GM12878 (cell line): Measurements from ENCODE around the gene DPM3.

Source experiments
- CHD2 ChIP-seq: IDR thresholded peaks from 2 replicates; pipeline ENCODE4 v1.6.1; 2011; ENCODE audit warnings: low read depth, low read length, improper control_type of control experiment, borderline replicate concordance
- CTCF ChIP-seq, 3 experiments: IDR thresholded peaks in 2 of 3; conservative IDR thresholded peaks in 1 of 3; 2 replicates each; pipeline ENCODE4 v1.5.1; 2011; ENCODE audit warnings: low read depth in 3 of 3, low read length in 3 of 3, mild to moderate bottlenecking in 3 of 3, control low read depth in 2 of 3, moderate library complexity in 2 of 3, inconsistent platforms in 1 of 3, mixed read lengths in 1 of 3; ENCODE audit not compliant: control insufficient read depth in 2 of 3, insufficient read depth in 1 of 3; ENCODE audit errors: extremely low read depth in 1 of 3
- EGR1 ChIP-seq, 2 experiments: IDR thresholded peaks; 1 replicate in 1 of 2; 2 replicates in 1 of 2; pipeline ENCODE4 v1.6.1; 2011 to 2012; ENCODE audit warnings: low read depth in 2 of 2, low read length in 2 of 2, borderline replicate concordance in 1 of 2, mild to moderate bottlenecking in 1 of 2, moderate library complexity in 1 of 2
- EP300 ChIP-seq, 2 experiments: fragments of 150-350 bp in 1 of 2; IDR thresholded peaks; 2 replicates each; pipeline ENCODE4 v1.6.1; 2011 to 2012; ENCODE audit warnings: low read depth in 2 of 2, low read length in 2 of 2, borderline replicate concordance in 1 of 2, improper control_type of control experiment in 1 of 2, inconsistent platforms in 1 of 2; ENCODE audit not compliant: control insufficient read depth in 1 of 2
- MAX ChIP-seq: IDR thresholded peaks from 2 replicates; pipeline ENCODE4 v1.6.1; 2012; ENCODE audit warnings: low read depth, low read length, improper control_type of control experiment
- NFIC ChIP-seq: IDR thresholded peaks from 2 replicates; pipeline ENCODE4 v1.6.1; 2012; ENCODE audit warnings: low read depth, mild to moderate bottlenecking, inconsistent platforms, low read length, moderate library complexity
- NR2C2 ChIP-seq: IDR thresholded peaks from 2 replicates; pipeline ENCODE4 v1.6.1; 2011; ENCODE audit warnings: borderline replicate concordance, low read depth; ENCODE audit not compliant: control insufficient read depth, insufficient read length
- POLR2A ChIP-seq: IDR thresholded peaks from 2 replicates; pipeline ENCODE4 v1.6.1; 2011; ENCODE audit warnings: low read depth, mild to moderate bottlenecking, low read length
- TAF1 ChIP-seq: IDR thresholded peaks from 2 replicates; pipeline ENCODE4 v1.6.1; 2011; ENCODE audit warnings: mild to moderate bottlenecking, low read depth, low read length, borderline replicate concordance
- TCF7 ChIP-seq: IDR thresholded peaks from 2 replicates; pipeline ENCODE4 v1.6.1; 2014; ENCODE audit warnings: antibody characterized with exemption, borderline replicate concordance
- ZBTB11 ChIP-seq: fragments of 450-650 bp; formaldehyde crosslinking; IDR thresholded peaks from 2 replicates; pipeline ENCODE4 v1.5.0; 2022; ENCODE audit warnings: mild to moderate bottlenecking, missing genetic modification characterization

GRCh38 chr1:155094622-155094948, 45.7 kb downstream of the DPM3 start:
- TF ChIP-seq EP300 (IDR thresholded peaks at IDR 0.05; ENCODE audit: borderline replicate concordance in 1 of 2, control insufficient read depth in 1 of 2, low read depth in 2 of 2, low read length in 2 of 2) (no peak), TCF7 (no peak), POLR2A (no peak), CTCF (IDR thresholded peaks at IDR 0.05 in 2 of 3, conservative IDR thresholded peaks at IDR 0.05 in 1 of 3; ENCODE audit: control insufficient read depth in 2 of 3, extremely low read depth in 1 of 3, insufficient read depth in 1 of 3, low read depth in 3 of 3, low read length in 3 of 3) (no peak; a peak in 1 of 6 replicates), EGR1 (IDR thresholded peaks at IDR 0.05; ENCODE audit: borderline replicate concordance in 1 of 2, low read depth in 2 of 2, low read length in 2 of 2) (no peak), TAF1 (no peak), CHD2 (no peak), ZBTB11 (CRISPR knock-in tag) (no peak), MAX (no peak), NFIC (no peak), NR2C2 (no peak)
